ENCODE measurements around the gene RPL22.
A peak's percentile ranks its signal among the peaks of the same experiment; 100 is the strongest.

RPL22 gene

DNA sequence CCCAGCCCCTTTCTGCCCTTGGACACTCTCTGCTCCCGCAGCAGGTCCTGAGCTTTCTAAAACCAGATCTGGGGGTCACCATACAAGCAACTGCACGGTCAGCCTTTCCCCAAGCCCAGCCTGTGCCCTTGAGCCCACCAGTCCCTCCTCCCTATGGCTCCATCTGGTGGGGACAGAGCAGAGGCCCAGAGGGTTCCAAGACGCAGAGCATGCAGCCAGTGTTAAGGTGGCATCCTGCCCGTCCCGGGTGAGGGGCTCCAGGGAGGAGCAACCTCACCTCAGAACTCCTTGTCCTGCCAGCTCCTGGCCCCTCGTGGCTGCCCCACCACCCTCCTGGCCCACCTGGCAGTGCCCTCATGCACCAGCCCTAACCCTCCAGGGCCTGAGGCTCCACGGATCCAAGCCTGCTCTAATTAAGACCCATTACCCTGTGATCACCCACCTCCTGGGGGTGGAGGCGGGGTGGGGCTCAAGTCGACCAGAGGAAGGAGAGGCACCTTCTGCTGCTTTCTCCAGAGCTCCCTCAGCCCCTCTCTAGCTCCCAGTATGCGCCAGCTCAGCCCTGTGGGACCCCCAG lies 27.8 kb downstream of the RPL22 start:
- DNase-seq: no peak

DNA sequence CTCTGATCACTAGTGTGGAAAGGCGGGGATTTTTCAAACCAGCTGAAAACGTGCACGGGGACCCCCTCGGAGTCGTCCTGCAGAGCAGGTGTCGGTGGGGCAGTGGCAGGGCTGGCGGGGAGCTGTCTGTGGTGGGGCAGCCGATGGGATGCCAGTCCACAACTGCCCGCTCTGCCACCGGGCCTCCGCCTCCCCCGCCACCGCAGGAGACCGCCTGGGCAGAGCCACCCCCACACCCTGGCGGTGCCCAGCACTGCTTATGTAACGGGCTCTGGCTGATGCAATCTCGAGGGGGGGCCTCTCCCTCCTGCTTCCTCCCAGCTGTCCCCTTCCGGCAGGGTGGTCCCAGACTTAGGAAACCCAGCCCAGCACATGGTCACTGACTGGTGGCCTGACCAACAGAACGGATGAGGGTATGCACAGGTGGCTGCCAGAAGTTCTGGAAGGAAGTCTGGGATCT lies 28.6 kb downstream of the RPL22 start:
- no peak for DNase-seq

DNA sequence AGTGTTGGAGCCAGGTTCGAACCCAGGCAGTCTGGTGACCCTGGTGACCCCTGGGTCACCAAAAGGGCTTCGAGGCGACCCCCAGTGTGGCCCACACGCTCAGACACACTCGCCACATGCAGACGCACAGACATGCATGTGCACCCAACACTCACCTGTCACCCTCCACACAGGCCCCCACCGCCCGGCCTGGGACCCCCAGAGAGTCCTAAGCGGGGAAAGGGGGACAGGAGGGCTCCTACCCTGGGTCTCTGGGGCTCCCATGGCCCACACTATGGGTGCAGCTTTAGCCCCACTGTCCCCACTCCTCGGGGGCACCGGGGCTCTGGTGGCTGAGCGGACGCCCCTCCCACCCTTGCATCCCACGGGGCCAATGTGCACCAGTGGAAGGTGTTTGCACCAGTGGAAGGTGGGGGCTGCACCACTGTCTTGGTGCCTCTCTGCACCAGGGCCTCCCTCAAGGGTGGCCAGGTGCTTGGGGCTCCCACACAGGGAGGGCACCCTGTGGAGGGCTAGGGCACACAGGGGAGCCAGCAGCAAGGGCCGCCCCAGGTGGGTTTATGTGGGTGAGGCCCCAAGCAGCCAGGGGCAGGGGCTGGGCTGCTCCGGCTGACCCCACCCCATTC lies 29.2 kb downstream of the RPL22 start:
- DNase-seq: no peak

DNA sequence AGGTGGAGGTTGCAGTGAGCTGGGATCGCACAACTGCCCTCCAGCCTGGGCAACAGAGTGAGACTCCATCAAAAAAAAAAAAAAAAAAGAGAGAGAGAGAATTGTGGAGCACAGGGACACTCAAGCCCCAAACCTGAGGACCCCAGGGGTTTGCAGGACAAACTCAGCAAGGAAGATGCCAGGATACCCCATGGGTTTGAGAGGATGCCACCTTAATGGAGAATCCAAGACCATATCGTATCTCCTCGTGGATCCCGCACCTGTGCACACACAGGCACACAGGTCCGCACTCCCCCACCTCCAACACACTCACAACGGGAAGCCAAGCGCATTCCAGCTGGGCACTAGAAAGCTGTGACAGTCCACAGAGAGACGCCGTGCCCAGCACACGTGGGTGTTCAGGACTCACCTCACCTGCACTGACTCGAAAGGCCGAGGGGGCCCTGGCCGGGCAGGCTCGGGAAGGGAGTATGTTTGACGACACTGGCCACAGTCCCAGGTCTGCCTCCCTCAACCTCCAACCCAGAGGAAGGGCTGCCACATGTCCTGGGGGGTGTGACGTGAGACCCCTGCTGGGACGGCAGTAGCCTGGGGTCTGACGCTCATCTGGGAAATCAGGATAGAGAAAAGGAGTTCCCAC lies 30.3 kb downstream of the RPL22 start:
- DNase-seq: no peak

DNA sequence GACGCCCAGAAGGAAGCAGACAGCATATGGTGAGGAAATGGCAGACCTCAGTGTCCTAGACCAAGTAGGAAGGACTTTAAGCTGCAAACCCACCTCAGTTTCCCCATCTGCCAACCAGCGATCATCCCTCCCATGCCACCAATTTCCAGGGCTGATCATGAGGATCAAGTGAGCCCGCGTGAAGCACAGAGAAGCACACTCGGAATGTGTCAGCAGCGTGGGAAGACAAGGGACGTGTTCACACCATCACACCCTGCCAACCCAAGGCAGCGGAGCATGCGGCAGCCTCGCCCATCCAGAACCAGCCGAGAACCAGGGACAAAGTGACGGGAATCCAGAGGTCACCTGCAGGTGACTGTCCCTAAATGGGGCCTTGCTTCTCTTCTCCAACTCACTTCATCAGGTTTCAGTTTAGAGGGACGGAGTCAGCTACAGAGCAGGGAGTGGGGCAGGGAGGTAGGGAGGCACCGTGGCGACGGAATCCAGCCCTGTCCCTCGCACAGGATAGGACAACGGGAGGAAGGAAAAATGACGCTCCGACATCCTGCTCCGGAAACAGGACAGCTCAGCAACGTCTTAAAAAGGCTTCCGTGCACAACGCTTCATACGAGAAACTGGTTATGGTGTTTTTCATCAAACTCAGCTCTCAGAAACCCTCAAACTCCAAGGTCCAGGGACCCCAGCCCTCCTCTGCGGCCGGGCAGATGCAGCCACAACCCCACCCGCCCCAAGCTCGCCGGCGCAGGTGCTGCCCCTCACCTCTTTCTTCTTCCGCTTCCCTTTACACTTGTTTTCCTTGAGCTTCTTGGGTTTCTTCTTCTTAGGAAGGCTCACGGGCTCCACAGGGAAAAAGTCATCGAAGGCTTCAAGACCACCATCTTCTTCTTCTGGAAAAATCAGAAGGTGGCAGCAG lies 31.7 kb downstream of the RPL22 start:
- DNase-seq: no peak

DNA sequence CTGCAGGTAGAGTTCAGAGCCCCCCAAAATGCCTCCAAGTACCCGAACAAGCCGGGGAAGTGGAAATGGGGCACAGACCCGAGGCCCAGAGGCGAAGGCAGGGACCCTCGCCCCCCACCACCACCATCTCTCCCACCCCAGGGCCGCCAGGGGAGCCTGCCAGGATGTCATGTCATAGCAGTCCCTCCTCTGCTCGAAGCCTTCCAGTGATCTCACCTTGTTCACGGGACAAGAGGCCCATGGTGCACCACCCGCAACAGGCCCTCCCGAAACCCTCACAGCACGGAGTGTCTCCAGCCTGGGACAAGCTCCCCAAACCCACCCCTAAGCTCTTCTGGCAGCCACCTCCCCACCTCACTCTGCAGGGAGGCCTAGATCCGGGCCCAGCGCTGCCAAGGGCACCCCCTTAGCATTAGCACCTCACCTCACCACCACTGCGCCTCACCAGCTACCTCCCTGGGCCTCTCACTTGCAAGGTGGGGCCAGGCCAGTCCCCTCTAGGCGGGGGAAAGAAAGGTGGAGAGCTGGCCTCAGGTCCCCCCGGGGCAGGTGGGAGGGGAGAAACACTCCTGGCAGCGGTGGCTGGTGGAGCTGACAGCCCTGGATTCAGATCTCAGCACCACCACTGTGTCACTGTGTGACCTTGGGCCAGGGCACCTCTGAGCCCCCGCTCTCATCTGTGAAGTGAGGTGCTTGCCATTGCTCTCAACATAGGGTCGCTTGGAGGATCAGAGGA lies 32.6 kb downstream of the RPL22 start:
- DNase-seq: no peak

DNA sequence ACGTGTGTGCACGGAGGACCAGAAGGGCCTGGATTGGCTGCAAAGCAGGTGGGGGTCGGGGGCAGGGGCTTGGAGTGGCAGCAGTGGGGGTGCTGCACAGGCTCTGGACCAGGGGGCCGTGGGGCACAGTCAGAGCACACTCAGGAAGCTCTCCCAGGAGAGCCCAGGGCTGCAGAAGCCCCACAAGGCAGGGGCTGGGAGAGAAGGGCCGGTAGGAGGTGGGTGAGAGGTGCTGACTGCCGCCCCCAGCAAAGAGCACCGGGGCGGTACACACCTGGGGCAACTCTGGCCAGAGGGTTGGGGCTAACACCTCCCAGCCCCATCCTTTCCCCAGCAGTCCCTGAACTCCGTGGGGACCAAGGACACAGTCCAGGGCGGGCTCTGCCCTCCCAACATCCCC lies 33.2 kb downstream of the RPL22 start:
- DNase-seq: no peak

DNA sequence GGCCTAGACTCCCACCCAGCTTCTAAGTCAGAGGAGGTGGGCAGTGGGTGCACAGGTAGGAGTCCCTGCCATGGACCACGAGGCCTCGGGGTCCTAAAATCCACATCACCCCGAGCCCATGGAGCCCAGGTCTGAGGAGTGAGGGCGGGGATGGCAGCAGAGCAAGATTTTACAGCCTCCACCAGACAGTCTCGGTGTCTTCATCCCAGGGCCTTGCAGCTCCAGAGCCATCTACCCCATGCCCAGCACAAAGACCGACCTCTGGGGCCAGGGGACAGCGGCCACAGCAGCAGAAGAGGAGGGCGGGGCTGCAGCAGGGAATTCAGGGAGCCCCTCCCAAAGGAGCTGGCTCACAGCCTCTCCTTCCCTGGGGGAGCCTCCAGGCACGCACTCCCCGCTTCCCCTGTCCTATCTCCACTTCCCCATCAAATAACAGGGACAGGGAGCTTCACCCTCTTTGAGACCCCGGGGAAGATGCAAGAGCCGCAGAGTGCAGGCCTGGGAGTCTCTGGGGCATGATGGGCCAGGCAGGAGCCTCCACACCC lies 33.9 kb downstream of the RPL22 start:
- DNase-seq: no peak

DNA sequence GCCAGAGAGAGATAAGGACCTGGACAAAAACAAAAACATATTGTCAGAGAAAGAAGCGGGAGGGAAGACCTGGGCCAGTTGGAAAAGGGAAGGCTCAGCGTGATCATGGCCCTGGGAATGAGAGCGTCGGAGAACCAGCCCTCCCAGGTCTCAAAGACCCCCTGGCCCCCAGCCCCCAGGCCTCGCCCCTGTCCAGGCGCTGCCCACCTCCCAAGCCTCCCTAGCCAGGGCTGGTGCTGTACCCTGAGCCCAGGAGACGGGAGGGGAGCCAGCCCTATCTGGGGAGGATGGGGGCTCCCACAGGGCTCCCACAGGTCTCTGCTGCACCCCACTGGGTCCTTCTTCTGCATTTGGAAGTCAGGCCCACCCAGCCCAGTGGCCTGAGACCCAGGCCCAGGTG lies 34.4 kb downstream of the RPL22 start:
- DNase-seq: no peak

DNA sequence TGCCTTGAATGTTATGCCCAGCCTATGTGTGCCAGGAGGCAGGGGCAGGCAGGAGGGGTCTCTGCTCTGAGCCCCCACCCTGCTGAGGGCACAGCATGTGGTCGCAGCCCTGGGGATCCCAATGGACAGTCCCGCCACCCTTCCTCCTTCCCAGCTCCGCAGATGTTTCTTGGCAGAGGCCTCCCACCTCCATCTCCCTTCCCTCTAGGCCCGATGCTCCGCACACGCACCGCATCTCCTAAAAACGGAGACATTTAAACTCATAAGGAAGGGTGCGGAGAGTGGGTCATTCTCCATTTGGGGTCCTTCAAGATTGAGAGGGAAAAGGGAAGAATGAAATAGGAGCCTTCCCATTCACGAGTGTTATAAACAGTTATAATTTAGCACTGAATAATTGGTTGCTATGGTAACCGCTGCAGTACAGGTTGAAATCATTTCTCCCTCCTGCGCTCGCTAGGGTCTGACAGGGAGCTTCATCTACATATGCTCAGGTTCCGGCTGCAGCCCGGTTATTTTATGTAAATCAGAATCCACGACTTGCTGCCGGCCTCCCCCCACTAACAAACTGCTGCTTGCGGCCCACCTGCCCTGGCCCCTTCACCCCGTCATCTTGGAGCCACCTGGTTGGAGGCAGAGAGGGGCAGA lies 35.3 kb downstream of the RPL22 start:
- DNase-seq: no peak

DNA sequence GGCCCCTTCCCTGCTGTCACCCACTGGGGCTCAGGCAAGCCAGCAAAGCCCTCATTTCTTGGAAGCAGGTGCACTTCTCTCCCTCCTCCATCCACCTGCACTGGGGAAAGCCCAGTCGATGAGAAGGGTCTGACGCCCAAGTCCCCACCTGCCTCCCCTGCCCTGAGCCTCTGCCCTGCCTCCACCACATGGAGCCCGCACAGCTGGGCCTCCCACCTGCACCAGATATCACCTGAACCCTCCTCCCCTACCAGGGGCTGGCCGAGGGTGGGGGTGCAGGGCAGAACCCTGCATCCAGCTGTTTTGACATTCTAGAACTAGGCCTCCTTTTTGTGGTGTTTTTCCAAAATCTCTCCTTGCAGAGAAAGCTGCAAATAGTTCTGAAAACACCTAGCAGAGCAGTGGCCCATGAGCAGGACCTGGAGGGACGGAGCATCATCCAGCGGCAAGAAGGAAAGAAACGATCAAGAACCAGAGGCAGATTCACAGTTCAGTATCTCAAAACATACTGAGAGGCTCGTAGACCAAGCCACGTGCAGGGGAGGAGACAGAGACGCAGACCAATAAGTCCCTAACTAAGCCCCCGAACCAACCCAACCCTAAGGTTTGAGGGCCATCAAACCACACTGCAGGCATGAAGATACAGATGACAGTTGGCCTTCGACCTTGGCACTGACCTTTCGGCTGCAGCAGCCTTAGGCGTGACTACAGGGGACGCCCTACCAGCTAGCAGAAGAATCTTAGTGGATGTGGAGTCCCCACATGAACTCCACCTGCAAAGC lies 36.0 kb downstream of the RPL22 start:
- DNase-seq: no peak

DNA sequence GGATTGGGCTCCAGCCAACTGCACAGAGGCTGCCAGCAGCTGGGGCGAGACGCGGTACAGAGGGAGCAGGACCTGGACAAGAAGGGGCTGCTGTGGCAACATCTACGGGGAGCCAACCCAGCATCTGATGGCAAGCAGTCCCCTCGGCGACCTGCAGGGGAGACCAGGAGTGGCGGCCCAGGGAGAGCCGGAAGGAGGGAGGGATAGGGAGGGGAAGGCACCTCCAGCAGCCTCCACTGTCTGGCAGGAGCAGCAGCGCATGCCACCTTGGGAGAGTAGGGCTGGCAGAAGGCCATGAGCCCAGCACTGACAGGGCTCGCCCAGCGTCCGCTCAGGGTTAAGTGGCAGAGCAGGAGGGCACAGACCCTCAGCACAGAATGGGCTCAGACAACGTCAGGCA lies 36.6 kb downstream of the RPL22 start:
- DNase-seq: no peak

DNA sequence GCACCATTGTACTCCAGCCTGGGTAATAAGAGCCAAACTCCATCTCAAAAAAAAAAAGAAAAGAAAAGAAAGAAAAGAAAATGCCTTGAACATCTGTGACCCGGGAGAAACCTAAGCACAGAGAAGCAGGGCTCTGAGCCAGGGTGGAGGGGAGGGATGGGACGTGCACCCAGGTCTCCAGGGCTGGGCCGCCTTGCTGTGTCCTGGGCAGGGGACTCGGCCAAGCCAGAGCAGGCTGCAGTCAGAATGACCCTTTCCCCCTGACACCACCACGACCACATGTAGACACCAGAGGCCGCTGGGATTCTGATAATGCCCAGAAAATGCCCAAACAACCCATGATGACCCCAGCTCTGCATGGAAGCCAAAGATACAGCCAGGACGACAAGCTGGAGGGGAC lies 37.1 kb downstream of the RPL22 start:
- DNase-seq: no peak

DNA sequence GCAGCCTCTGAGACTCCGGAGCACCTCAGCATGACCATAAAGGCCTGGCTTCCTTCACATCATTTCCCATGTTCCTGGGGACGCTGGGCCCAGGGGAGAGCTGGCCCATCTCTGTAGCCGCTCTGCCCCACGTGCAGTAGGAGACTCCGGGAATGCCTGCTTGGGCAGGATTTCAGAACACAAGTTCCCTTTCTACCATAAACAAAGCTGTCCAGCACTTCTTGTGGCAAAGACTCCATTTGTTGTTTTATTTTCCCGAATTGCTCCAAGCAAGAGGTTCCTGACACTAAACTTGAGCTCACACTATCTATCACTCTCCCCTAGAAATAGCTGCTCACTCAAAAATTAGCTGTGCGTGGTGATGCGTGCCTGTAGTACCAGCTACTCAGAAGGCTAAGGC lies 41.2 kb downstream of the RPL22 start:
- DNase-seq: no peak

DNA sequence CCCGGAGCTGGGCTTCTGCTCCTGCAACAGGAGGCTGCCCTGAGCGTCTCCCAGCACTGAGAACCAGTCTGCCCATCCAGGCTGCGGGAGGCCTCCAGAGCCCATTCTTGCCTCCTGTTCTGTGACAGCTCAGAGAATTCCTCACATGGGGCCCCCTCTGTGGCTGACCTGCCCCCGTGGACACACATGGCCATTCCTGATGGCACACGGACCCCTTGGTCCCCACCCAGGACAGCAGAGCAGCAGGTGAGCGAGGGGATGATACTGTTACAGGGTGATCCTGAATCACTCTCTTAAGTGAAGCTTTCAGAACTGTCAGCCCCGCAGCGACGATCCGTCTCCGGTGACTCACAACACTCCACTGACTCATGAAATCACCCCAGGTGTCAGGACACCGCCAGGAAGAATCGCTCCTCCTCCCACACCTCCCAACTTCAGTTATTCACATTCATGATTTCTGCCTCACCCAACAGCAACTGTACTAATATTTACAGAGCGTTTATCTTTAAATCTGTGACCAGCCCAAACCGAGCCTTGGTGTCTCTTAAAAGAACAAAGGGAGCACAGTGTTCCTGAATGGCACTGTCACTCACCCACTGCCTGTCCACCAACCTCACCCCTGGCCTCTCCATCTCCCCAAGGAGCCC lies 41.7 kb downstream of the RPL22 start:
- peak; percentile 20 to 41 for DNase-seq

DNA sequence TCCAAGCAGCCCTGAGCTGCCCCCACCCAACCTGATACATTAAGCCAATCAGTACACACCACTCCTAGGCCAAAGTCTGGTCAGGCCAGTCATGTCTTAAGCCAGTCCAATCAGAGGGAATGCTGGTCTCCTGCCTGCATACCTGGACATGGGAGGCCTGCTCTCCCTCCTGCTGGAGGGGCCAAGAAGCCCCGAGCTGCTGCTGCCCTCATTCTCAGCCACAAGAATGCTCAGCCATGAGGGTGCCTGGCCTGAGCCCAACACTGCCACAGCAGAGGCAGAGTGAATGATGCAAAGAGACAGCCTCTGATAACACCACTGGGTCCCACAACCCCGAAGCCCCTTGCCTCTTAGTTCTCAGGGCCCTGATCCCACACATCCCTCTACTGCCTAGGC lies 42.3 kb downstream of the RPL22 start:
- no peak for DNase-seq

DNA sequence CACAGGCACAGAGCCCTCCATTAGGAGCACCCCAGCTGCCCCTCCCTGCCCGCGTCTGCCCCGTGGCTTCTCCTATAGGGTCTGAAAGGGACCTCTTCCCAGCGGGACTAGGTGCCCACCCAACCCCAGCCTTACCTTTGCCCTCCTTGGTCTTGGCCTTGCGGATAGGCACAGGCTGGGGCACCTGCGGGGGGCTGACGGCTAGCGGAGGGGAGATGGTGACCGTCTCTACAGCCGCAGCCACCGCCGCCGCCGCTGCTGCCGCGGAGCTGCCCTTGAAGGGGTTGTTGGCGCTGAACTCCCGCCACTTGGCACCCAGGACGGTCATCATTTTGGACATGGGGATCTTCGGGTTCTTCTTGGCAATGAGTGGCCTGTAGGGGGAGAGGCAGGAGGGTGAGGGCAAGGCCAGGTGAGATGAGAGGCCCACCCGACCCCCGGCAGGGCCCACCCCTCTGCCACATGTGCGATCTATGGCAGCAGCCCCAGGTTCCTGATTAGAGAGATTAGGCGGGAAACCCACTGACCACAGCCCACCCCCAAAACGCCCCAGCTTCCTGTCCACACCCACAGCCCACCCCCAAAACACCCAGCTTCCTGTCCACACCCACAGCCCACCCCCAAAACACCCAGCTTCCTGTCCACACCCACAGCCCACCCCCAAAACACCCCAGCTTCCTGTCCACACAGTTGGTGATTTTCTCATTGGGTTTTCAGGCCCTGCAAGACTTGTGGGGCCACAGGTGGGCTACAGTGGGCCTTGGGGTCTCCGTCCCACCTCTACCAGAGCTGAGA lies 44.7 kb downstream of the RPL22 start:
- no peak for DNase-seq

DNA sequence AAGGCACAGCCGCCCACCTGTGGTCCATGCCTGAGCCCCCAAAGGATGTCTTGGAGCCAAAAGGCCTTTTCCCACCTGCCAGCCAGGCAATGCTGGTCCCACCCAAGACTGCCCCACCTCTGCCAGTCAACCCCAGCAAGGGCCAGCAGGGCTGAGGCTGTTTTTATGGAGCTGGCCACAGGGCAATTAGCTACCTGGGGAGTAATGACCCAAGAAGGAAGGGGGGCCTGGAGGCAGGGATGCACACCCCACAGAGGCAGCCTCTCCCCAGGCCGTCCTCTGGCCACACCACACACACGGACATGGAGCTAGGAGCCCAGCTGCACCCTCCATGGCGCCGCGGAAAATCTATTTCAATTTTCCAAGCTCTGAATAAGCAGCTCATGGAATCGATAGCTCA lies 46.5 kb downstream of the RPL22 start:
- no peak for DNase-seq

DNA sequence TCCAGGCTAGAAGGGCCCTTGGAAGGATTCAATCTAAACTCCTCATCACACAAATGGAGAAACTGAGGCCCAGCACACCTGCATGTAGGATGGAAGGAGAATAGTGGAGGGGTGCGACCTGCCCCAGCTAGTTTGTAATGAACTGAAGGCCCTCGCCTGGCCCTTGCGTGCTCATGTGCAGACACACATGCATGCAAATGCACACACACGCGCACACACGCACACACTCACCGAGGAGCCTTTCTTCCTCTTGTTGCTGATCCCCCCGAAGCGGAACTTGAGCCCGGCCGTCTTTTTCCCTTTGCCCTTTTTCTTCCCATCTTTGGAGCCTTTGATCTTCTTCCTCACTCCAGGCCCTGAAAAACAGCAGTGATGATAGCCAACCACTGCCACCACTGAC lies 47.2 kb downstream of the RPL22 start:
- DNase-seq: no peak

DNA sequence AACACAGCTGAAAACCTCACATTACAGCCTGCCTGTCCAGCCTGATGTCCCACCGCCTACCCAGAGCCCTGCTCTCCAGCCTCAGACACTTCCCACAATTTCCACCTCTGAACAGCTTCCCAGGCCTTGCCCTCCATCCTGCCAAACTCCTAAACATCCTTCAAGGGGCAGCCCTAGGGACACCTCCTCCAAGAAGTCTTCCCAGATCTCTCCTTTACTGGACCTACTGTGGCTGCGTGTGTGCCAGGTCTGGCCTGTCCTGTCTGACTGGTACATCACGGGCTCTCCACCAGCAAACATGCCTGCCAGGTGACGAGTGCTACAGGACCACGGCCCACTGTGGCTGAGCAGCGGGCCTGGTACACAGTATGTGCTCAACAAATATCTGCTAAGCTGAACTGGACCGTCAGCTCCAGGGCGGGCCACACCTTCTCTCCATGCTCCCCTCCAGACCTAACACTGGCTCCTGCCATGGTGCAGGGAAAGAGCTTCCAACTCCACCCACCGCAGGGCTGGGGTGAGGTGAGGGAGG lies 48.0 kb downstream of the RPL22 start:
- no peak for DNase-seq
